Lower leg skin (tissue), 4 donors: ENCODE measurements around the gene SGIP1. TPM values are rescaled to one million over a fixed set of nuclear protein-coding genes. Genes with fewer than 3 reads are reported as not detected.

ENCODE experiments used
- DNase-seq, 2 donors: peaks; one replicate each; pipeline ENCODE4 v3.0.0-alpha.2; 2019; ENCODE audit warnings: low spot score in 2 of 2
- H3K4me3 ChIP-seq: fragments of 200-600 bp; sonication (generic); 2 replicates; pipeline ENCODE4 v1.5.1; 2017; ENCODE audit warnings: mild to moderate bottlenecking, low read depth; ENCODE audit not compliant: poor library complexity, severe bottlenecking
- CTCF ChIP-seq, 3 donors: fragments of 450-650 bp; IDR thresholded peaks; one replicate each; pipeline ENCODE4 v1.5.1; 2016; ENCODE audit warnings: antibody characterized with exemption in 3 of 3, mild to moderate bottlenecking in 3 of 3, moderate library complexity in 2 of 3
- POLR2A ChIP-seq, 2 donors: fragments of 450-650 bp; IDR thresholded peaks; one replicate each; pipeline ENCODE4 v1.6.1; 2016 to 2017; ENCODE audit warnings: antibody characterized with exemption in 2 of 2, mild to moderate bottlenecking in 1 of 2, moderate library complexity in 1 of 2
- WGBS, 2 donors: methylation state at CpG; one replicate each; pipeline ENCODE4 v1.1.5; 2018; 5-methylcytosine and 5-hydroxymethylcytosine counted together
- intact Hi-C: fragments of 100-400 bp; cut with DNase I; formaldehyde crosslinking; loops from one replicate; pipeline ENCODE4 v1.15.0; 2023; ENCODE audit warnings: low total_unique reads
- total RNA-seq, 4 donors: library from RNA; depleted of rRNA; stranded (reverse); fragments of >200 nt; gene quantifications; one replicate each; pipeline ENCODE4 v1.1.0, GENCODE V29; 2016

The SGIP1 gene
- total RNA-seq, 4 donors from 2014 or later, result 0.39 to 7.0 (median 2.4) TPM

- H3K4me3 ChIP-seq, result no peak overlapping the region
- intact Hi-C loops, result no loop called here
- WGBS, 2 donors, result 38 to 42% methylated on average over 3 of the region's 3 CpGs
- DNase-seq, result no peak
- TF ChIP-seq POLR2A (IDR thresholded peaks at IDR 0.05), result no peak
- no peak for TF ChIP-seq CTCF (IDR thresholded peaks at IDR 0.05)
These were observed 142.8 kb downstream of the SGIP1 start for GRCh38 chr1:66676613-66677298.

GRCh38 chr1:66678146-66678545 is 144.2 kb downstream of the SGIP1 start:
- 86 to 92% methylated on average over 1 of the region's 1 CpG for WGBS, 2 donors
- DNase-seq, result no peak
- TF ChIP-seq CTCF (IDR thresholded peaks at IDR 0.05), result no peak
- TF ChIP-seq POLR2A (IDR thresholded peaks at IDR 0.05), result no peak
- intact Hi-C loops, result no loop called here
- H3K4me3 ChIP-seq, result no peak overlapping the region

- no peak for DNase-seq
- 59 to 74% methylated on average over 5 of the region's 5 CpGs for WGBS, 2 donors
- no peak overlapping the region for H3K4me3 ChIP-seq
- intact Hi-C loops, result no loop called here
- no peak for TF ChIP-seq POLR2A (IDR thresholded peaks at IDR 0.05)
- TF ChIP-seq CTCF (IDR thresholded peaks at IDR 0.05), result no peak
These were observed 145.2 kb downstream of the SGIP1 start for GRCh38 chr1:66679140-66679539.

GRCh38 chr1:66681686-66682085 is 147.7 kb downstream of the SGIP1 start:
- intact Hi-C loops, result no loop called here
- 95 to 100% methylated on average over 2 of the region's 2 CpGs for WGBS, 2 donors
- no peak overlapping the region for H3K4me3 ChIP-seq
- TF ChIP-seq CTCF (IDR thresholded peaks at IDR 0.05) (no peak), POLR2A (IDR thresholded peaks at IDR 0.05) (no peak)
- DNase-seq, result no peak

- intact Hi-C loops, result no loop called here
- 92 to 95% methylated on average over 11 of the region's 11 CpGs for WGBS, 2 donors
- no peak for DNase-seq
- no peak overlapping the region for H3K4me3 ChIP-seq
- TF ChIP-seq POLR2A (IDR thresholded peaks at IDR 0.05) (no peak), CTCF (IDR thresholded peaks at IDR 0.05) (no peak)
These were observed 148.2 kb downstream of the SGIP1 start for GRCh38 chr1:66682106-66682505.

GRCh38 chr1:66684353-66684752 is 150.4 kb downstream of the SGIP1 start:
- WGBS, 2 donors, result 75 to 77% methylated on average over 3 of the region's 3 CpGs
- intact Hi-C loops, result no loop called here
- TF ChIP-seq POLR2A (IDR thresholded peaks at IDR 0.05), result no peak
- no peak for TF ChIP-seq CTCF (IDR thresholded peaks at IDR 0.05)
- H3K4me3 ChIP-seq, result no peak overlapping the region
- no peak for DNase-seq
